HG03558 (cell line): ENCODE measurements around the gene CHPT1.
"Not testable (repeated sequence)": the region's sequence is repeated elsewhere in the genome, so short reads cannot be mapped to it uniquely, and the experiment has no call there.

Experiments used
- ATAC-seq: cut with Tn5 transposase; IDR thresholded peaks from one replicate; pipeline ENCODE4 v1.9.1; 2021; ENCODE audit warnings: moderate number of reproducible peaks; ENCODE audit not compliant: unreplicated experiment; ENCODE audit errors: extremely low read depth

CHPT1 gene

DNA sequence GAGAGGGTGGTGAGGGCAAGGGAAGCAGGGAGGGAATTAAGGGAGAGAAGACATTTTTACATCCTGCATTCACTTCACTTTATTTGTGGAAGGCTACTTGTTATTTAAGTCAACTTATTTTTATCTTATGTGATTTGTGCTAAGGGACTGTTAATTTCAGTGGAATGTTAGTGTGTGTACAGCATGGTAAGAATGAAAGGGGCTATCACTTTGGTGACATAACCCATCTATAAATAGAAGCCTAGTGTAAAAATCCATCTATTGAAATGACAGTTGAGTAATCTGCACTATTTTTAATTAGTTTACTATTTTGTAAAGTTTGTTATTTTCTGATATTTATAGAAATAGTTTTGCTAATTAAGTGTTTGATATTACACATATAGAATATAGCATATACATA lies 16.8 kb upstream of the CHPT1 start:
- no peak for ATAC-seq

DNA sequence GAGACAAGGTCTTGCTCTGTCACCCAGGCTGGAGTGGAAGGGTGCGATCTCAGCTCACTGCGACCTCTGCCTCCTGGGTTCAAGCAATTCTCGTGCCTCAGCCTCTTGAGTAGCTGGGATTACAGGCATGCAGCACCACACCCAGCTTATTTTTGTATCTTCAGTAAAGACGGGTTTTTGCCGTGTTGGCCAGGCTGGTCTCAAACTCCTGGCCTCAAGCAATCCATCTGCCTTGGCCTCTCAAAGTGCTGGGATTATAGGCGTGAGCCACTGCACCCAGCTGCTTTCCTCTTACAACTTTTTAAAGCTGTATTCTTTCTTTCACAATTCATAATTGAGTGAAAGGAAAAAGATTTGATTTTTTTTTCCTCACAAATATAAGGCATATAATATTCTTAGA lies 15.8 kb upstream of the CHPT1 start:
- not testable (repeated sequence) for ATAC-seq

DNA sequence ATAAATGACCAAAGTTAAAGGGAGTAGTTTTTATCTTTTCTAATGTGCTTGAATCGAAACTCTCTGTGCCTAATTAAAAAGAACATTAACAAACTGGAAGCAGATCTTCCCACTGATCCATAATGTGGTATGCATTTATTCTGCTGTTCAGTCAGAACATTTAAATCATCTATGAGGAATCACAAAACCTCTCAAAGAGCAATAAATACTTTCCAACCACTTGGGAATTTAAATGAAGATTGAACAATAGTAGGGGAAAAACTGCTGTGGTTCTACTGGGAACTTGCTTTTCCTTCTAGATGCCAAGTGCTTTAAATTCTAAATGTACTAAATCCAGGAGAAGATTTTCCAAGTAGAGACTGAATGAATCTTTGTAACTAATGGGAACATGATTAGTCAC lies 12.3 kb upstream of the CHPT1 start:
- no peak for ATAC-seq

DNA sequence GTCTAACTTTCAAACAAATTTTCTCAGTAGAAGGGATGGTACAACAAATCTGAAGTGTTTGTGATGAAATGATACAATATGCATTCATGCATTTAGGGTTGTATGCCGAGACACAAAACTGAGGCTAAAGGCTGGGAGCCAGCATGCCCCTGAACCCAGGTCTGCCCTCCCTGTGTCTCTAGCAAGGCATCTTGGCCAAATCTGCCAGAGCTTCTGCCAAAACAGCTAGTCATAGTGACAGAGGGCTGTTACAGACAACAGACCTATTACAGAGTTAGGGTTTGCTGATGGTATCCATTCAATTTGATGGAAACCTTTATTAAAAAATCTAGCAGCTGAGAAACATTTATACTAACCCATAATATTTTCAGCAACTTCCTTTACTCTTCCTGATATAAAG lies 11.3 kb upstream of the CHPT1 start:
- no peak for ATAC-seq

DNA sequence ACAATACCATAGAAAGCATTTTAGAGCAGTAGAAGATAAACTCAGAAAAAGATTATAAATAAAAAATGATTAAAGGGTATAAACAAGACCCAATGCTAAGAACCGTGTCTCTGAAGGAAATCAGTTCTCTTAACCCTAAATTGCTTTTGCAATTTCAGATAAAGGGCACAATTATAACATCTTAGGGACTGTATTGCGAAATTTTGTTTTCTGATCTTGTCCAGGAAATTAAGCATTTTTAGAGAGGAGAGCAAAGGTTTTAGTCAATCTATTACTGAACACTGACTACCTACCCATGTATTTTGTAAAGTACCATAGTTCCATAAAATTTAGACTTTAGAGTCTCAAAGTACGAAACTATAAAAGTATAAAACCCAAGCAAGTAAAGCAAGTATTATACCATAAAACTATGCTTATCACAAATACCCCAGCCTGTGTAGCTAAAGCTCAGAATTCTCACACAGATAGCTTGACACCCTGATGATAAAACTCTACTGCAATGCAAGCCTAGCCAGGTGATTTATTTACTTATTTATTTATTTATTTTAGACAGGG lies 6.8 kb upstream of the CHPT1 start:
- ATAC-seq: no peak

DNA sequence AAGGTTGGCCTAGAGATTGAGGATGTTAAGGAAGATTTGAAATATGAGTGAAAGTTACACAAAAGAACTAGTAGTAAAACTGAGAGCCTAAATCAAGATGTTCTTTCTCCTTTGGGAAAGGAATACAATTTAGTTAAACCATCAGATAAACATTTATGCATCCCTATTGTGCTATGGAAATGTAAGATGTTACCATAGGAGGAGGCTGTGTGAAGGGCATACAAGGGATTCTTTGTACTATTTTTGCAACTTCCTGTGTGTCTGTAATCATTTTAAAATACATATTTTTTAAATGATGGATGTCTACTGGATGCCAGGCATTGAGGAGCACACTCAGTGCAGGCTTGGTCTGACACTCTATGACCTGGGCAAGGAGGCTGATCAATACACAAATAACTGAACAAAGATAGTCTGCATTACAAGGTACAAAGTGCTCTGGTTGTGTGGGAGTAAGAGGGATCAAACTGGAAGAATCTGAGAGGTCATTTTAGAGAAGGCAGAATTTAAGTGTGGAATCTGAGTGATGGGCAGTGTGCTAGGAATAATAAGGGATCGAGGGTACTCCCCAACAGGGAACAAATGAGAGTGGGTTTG lies 5.8 kb upstream of the CHPT1 start:
- no peak for ATAC-seq

DNA sequence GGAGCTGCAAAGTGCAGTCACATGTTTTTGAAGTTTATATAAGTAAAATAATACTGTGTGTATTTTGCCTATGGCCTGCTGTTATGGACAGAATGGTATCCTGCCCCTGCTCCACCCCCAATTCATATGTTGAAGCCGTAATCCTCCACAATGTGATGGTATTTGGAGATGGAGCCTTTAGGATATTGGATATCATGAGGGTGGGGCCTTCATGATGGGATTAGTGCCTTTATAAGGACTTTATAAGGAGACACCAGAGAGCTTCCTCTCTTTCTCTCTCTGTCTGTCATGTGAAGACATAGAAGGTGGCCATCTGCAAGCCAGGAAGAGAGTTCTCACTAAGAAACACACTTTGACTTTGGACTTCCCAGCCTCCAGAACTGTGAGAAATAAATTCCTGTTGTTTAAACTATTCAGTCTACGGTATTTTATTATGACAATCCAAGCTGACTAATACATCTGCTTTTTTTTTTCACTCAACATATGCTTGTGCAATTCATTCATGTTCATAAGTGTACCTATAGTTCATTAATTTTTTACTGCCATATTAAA lies 3.1 kb upstream of the CHPT1 start:
- ATAC-seq: no peak

DNA sequence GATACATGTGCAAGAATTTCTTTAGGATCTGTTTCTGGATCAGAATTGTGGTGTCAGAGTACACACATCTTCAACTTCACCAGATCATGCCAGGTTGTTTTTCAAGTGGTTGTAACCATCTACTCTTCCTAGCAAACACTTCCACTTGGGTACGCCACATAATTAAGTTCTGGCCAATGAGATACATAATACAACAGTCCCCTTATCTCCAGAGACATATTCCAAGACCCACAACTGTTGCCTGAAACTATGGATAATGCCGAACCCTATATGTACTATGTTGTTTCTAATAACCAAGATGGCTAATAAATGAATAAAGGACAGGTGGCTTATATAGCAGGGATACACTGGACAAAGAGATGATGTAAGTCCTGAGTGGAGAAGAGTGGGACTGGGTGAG lies 2.5 kb upstream of the CHPT1 start:
- no peak for ATAC-seq

DNA sequence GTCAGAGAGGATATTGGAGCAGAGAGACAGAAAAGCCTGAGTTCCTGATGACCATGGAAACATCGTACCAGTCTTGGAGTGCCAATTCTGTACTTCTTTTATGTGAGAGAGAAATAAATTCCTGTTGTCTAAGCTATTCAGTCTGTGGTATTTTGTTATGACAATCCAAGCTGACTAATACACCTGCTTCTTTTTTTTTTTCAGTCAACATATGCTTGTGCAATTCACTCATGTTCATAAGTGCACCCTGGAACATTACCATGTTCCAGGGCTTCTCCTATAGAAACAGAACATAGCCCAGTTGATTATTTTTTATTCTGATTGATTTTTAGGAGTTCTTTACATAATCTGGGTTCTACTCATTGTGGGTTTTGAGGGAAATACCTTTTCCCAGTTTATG lies 1.7 kb upstream of the CHPT1 start:
- ATAC-seq: no peak

DNA sequence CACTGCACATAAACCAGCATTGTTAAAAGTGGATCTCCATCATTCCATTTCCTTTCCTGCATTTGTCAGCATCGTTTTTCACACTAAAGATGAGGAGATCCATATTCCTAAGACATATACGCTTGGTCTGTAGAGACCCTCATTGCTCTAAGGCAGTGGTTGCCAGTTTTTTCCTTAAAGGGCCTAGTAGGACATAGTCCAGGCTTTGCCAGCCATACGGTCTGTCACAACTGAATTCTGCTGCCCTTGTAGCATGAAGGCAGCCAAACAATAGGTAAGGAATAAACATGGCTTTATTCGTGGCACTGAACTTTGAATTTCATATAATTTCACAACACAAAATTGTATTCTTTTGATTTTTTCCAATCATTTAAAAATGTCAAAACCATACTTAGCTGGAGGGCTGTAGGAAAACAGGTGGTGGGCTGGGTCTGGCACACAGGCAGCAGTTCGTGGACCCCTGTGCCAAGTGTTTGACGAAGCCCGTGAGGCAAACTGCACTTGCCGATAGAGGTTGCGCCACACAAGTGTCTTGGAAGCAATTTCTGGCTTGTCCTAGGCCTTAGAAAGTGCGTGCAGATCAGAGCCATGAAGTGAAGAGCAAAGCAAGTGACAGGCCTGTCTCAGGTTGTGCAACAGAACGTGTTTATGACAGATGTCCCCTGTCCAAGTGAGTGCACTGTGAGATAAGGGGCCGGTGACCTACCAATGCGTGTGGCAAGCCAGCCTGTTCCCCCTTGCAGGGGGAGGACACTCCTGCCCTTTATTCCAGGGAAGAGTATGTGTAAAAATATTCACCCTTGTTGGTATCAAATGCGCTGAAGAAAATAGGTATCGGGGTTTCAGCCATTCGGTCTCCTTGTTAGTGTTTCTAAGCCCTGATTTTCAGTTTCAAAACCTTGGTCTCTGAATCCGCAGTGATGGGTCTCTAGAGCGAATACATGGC lies 916 bp upstream of the CHPT1 start:
- no peak for ATAC-seq

DNA sequence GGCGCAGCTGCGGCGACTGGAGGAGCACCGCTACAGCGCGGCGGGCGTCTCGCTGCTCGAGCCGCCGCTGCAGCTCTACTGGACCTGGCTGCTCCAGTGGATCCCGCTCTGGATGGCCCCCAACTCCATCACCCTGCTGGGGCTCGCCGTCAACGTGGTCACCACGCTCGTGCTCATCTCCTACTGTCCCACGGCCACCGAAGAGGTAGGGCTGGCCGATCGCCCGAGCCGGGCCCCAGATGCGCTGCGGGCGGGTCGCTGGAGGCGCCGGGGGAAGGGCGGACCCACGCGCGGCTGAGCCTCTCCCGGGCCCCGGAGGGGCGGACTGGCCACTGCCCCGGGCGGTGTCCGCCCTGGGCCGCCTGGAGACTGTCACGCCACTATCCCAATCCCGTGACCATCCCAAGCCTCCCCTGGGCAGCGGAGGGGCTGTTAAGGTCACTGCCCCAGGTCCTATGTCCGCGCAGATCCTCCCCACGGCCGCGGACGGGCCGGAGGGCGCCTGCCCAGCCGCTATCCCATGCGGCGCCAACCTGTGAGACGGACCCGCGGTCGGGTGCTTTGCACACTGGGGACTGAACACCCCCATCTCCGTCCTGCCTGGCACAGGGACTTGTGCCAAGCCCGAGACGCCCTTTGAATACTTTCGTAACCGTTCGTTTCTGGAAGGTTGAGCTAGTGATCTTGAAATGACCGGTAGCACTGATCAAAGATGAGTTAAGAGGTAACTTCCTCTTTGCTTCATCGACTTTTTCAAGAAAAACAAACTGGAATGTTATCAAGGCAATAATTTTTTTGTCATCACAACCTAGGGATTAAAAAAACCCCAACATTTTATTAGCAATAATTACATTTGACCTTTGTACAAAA lies 725 bp downstream of the CHPT1 start:
- ATAC-seq: peak; percentile 12

DNA sequence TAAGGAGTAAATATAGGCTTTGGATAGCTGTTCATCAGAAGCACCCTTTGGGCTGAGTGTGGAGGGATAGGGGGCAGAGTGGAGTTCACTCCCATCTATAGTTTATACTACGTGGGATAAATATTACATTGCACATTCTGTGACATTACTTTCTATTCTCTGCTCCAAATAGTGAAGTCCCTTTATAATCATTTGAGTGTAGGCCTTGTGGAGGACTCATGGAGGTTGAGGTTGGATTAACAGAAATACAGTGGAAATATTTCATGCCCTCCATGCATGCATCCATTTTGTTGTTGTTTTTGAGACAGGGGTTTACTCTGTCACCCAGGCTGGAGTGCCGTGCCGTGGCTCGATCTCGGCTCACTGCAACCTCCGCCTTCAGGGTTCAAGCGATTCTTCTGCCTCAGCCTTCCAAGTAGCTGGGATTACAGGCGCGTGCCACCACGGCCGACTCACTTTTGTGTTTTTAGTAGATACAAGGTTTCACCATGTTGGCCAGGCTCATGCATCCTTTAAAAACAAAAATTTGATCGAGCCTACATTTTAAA lies 1.4 kb downstream of the CHPT1 start:
- ATAC-seq: no peak

DNA sequence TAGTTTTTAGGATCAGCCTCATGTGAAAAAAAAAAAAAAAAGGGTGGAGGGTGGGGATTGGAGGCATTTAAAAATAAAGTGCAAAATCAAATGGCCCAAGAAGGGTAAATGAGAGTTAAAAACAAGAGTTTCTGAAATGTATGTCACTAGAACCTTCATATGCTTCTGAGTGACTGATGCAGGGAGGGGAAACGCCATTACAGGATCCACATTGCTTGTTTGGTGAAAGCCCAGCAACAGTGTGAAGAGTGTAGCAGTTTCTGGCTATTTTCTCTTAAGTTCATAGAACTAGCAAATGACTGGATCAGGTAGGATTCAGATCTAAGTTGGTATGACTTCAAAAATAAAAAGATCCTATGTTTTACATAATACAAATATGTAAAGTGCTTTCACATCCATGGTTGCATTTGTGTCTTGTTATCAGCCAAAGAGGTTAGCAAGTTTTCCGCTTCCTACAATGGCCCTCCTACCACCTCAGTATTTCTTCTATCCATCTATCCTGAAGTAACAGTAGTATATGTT lies 2.9 kb downstream of the CHPT1 start:
- no peak for ATAC-seq

DNA sequence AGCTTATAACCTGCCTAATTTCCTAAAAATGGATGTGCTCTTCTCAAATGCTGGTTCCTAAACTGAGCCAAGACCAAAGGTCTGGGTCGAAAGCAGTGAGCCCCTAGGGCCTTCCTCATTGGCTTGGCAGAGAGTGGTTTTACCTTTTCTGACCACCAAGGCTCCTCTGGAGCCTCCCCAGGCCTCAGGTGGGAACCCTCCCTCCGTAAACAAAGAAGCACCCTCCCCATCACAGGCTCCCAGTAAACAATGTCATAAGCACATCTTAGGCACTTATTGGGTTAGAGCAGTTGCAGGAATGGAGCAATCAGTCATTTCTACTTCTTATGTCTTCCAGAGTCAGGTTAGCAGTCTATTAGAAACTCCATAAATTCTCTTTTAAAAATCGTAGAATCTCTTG lies 6.0 kb downstream of the CHPT1 start:
- no peak for ATAC-seq

DNA sequence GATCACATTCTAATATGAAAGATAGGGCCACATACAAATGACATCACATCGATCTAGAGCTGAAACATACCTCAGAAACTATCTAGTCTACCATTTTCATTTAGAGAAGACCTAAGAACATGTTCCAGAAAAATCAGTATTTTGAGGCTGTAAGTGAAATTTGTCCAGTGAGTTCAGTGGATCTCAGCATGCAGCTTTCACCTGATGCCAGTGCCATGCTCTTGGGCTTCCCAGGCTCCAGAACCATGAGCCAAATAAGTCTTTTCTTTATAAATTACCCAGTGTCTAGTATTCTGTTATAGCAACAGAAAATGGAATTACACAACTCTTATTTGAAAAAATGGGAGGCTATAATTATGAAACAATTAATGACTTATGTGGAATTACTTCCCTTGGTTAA lies 9.0 kb downstream of the CHPT1 start:
- no peak for ATAC-seq

DNA sequence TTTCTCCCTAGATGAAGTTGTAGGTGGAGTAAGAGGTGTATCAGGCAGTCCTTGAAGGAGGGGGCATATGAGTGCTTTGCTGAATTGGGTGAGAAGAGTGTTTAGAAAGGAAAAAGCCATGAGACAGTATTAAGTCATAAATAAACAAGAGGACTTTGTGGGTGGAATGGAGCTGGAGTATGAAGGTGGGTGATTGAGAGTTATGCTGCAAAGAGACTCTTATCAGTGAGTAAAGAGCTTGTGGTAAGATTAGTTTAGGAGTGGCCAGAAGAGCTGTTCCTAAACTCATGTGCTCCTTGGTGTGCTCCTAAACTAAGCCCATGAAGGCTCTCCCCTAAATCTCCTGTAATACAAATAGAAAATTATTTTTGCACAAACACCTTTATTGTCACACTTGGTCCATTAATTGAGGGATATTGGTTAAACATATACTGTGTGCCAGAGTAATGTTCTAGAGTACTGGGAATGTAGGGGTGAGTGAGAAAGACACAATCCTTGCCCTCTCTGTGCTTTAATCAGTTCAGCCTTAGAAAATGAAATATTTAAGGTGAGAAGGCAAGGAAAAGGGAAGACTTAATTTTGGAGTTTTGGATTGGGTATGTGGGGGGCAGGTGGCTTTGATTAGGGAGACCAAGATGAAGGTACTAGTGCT lies 9.8 kb downstream of the CHPT1 start:
- no peak for ATAC-seq

DNA sequence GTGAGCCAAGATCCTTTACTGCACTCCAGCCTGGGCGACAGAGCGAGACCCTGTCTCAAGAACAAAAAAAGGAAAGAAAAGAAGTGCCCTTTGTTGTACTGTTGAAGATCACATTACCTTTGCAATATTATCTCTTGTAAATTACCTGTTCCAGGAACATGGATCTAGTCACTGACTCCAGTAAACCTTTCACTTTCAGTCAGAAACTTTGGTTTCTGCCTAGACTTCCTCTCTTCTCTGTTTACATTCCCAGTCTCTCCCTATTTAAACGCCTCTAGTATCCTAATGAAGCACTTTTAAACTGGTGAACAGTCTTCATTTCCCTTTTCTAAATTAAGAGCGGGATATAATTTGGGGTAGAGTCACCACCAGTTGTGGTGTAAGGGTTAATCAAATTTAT lies 12.8 kb downstream of the CHPT1 start:
- ATAC-seq: no peak

DNA sequence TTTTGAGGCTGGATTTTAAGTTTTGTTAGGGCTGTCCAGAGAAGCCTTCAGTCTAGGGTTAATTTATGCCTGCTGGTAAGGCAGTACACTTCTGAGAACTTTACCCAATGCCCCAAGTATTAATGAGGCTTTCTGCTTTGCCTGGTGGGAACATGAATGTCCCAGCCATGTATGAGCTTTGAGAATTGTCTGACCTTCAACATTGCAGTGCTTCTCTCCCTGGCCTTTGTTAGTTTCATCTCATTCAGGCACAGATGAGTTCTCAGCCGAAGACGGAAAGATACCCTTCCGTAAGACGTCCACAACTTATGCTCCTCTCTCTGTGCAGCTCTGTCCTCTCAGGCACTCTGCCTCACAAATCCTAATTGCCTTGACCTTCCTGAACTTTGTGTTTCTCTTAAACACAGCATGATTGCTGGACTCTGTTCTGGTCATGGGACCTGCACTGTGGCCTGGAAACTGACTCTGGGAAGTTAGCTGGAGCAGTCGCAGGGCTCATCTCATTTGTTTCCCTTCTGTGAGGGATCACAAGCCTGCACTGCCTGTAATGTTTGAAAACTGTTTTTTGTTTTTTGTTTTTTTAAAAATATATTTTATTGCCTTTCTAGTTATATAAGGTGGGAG lies 15.7 kb downstream of the CHPT1 start:
- ATAC-seq: no peak

DNA sequence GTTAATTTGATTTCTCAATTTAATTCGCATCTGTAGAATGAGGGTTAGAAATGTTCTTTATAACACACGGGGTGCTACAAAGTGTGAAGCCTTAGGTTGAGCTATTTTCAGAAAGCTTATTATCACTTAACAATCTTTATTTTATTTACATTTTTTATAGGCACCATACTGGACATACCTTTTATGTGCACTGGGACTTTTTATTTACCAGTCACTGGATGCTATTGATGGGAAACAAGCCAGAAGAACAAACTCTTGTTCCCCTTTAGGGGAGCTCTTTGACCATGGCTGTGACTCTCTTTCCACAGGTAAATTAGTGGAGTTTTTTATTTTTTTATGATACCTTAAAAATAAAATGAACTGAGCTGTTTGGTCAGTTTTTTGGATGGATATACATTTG lies 16.5 kb downstream of the CHPT1 start:
- no peak for ATAC-seq
